Measurements from ENCODE around the gene TAPT1.

GRCh38 chr4:16264798-16265197 lies 38.5 kb upstream of the TAPT1 start:
- TF ChIP-seq, protein P1, sequence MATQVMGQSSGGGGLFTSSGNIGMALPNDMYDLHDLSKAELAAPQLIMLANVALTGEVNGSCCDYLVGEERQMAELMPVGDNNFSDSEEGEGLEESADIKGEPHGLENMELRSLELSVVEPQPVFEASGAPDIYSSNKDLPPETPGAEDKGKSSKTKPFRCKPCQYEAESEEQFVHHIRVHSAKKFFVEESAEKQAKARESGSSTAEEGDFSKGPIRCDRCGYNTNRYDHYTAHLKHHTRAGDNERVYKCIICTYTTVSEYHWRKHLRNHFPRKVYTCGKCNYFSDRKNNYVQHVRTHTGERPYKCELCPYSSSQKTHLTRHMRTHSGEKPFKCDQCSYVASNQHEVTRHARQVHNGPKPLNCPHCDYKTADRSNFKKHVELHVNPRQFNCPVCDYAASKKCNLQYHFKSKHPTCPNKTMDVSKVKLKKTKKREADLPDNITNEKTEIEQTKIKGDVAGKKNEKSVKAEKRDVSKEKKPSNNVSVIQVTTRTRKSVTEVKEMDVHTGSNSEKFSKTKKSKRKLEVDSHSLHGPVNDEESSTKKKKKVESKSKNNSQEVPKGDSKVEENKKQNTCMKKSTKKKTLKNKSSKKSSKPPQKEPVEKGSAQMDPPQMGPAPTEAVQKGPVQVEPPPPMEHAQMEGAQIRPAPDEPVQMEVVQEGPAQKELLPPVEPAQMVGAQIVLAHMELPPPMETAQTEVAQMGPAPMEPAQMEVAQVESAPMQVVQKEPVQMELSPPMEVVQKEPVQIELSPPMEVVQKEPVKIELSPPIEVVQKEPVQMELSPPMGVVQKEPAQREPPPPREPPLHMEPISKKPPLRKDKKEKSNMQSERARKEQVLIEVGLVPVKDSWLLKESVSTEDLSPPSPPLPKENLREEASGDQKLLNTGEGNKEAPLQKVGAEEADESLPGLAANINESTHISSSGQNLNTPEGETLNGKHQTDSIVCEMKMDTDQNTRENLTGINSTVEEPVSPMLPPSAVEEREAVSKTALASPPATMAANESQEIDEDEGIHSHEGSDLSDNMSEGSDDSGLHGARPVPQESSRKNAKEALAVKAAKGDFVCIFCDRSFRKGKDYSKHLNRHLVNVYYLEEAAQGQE (IDR thresholded peaks at IDR 0.05; ENCODE audit: borderline replicate concordance), result no peak
- TF ChIP-seq POLR2AphosphoS5 (IDR thresholded peaks at IDR 0.05), result no peak
